Heart right ventricle (tissue), 16 donors: ENCODE data around the gene PCA3. TPM values are rescaled to one million over a fixed set of nuclear protein-coding genes. Genes with fewer than 3 reads are reported as not detected.

Experiments
- ATAC-seq, 8 donors: fragments of 200-7000 bp; cut with Tn5 transposase; one replicate each; pipeline ENCODE4 v1.9.1; 2020; ENCODE audit warnings: mild to moderate bottlenecking in 8 of 8, moderate library complexity in 8 of 8, moderate number of reproducible peaks in 1 of 8
- DNase-seq, 2 donors: peaks; one replicate each; pipeline ENCODE4 v3.0.0-alpha.2; 2020
- H3K27ac ChIP-seq, 10 donors: fragments of 200-600 bp; sonication (generic) in 2 of 10; one replicate each; pipeline versions ENCODE4 v1.5.0 to v1.8.0; 2020 to 2022; ENCODE audit warnings: mild to moderate bottlenecking in 3 of 10
- H3K27me3 ChIP-seq, 7 donors: fragments of 200-600 bp; one replicate each; pipeline ENCODE4 v1.8.0; 2021 to 2022; ENCODE audit warnings: mild to moderate bottlenecking in 2 of 7
- H3K36me3 ChIP-seq, 9 donors: fragments of 200-600 bp; sonication (generic) in 1 of 9; one replicate each; pipeline versions ENCODE4 v1.5.0 to v1.8.0; 2020 to 2022; ENCODE audit warnings: mild to moderate bottlenecking in 2 of 9
- H3K4me1 ChIP-seq, 9 donors: fragments of 200-600 bp; sonication (generic) in 1 of 9; one replicate each; pipeline versions ENCODE4 v1.5.0 to v1.8.0; 2020 to 2022; ENCODE audit warnings: mild to moderate bottlenecking in 4 of 9
- H3K4me3 ChIP-seq, 10 donors: fragments of 200-600 bp; sonication (generic) in 2 of 10; one replicate each; pipeline versions ENCODE4 v1.5.0 to v1.8.0; 2020 to 2022; ENCODE audit warnings: mild to moderate bottlenecking in 7 of 10, moderate library complexity in 2 of 10
- H3K9me3 ChIP-seq, 11 donors: fragments of 200-600 bp in 10 of 11; sonication (generic) in 2 of 11; one replicate each; pipeline versions ENCODE4 v1.5.0 to v1.8.0; 2013 to 2022; ENCODE audit warnings: mild to moderate bottlenecking in 2 of 11, control low read depth in 1 of 11, moderate library complexity in 1 of 11
- CTCF ChIP-seq, 9 donors: fragments of 200-600 bp; sonication (generic) in 2 of 9; IDR thresholded peaks; one replicate each; pipeline versions ENCODE4 v1.5.0 to v1.8.0; 2021 to 2022; ENCODE audit warnings: antibody characterized with exemption in 9 of 9, mild to moderate bottlenecking in 5 of 9, moderate library complexity in 1 of 9
- WGBS, 2 donors: extraction: QIAGEN DNeasy Blood & Tissue Kit; methylation state at CpG; one replicate each; pipeline ENCODE4 v1.1.7; 2013; ENCODE audit warnings: inconsistent platforms in 1 of 2; 5-methylcytosine and 5-hydroxymethylcytosine counted together
- intact Hi-C, 10 donors: fragments of 100-400 bp; cut with DNase I; formaldehyde crosslinking; loops; one replicate each; pipeline versions ENCODE4 v1.11.1 to v1.14.2; 2022
- long read RNA-seq, 3 donors: library from polyadenylated mRNA; unstranded; transcript quantifications; one replicate each; pipeline ENCODE4 v2.0.0, GENCODE V29; 2020 to 2021
- polyA plus RNA-seq, 2 donors: library from polyadenylated mRNA; stranded (reverse); fragments of 200-250 nt; gene quantifications; one replicate each; pipeline ENCODE4 v1.2.3, GENCODE V29; 2013
- total RNA-seq, 10 donors: library from RNA; stranded (reverse); fragmentation: NEBNext Ultra II Directional in 3 of 10; extraction: Animal tissue kit (Norgen Biotek cat#: 25700) in 3 of 10; gene quantifications; one replicate each; pipeline versions ENCODE4 v1.2.1 to v1.2.4, GENCODE V29; 2021 to 2023
- donor health status: Arrhythmogenic right ventricular cardiomyopathy.
- donor health status: ischemic (EF 13 %, LVEDD 7.1; RV severe dilation, severe dysfunction).
- donor health status: healthy with polysubstance abuse.
- donor health status: DM: no; HTN: yes; CAD: no.
- donor health status: DM: no; HTN: no; CAD: no.
- donor health status: ischemic (EF 25% LVEDD 6.9; RV normal size, moderate dysfunction).
- donor health status: ischemic (EF 25% LVEDD 5.7; RV mildly dilated, moderate dysfunction).
- donor health status: healthy.
- donor health status: DM: yes; HTN: yes; CAD: no.
- donor health status: Ischemic cardiomyopathy.
- donor health status: ischemic (EF 35%, LVEDD 5.7; RV mildly dilated, moderate dysfunction).
- donor health status: nonischemic (EF 11% LVEDD 7.7; RV severe dilation, severe dysfunction).
- donor health status: DM: yes; HTN: yes; CAD: no.
- donor health status: PGD.
- donor health status: ischemic (EF 29% LVEDD 5.4; RV normal size, mild dysfunction).
- donor health status: nonischemic (EF 23%, LVEDD 6.1; RV moderate dilation, normal function).

Gene PCA3
- total RNA-seq (not detected), polyA plus RNA-seq (under 1 TPM in 1 of 2 donors, not detected in 1; 0.01 TPM)
- long read RNA-seq, donor 1 = 0 reads
- long read RNA-seq, donor 2 = 0 reads
- long read RNA-seq, donor 3, partial matches to known transcripts = 0 of 2 reads
- long read RNA-seq, donor 3, other reads (novel, unspliced or antisense) = 2 of 2 reads

DNA sequence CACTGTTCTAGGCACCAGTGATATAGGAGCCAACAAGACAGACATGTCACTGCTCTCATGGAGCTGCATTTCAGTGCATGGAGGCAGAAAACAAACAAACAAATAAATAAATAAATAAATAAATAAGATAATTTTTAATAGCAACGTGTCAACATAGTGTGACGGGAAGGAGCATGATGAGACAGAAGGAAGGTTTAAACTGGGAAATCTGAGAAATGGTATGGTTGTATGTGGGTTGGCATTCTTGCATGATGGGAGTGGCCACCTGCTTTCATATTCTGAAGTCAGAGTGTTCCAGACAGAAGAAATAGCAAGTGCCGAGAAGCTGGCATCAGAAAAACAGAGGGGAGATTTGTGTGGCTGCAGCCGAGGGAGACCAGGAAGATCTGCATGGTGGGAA, at the start of gene PCA3:
Gene PCA3, plus strand, starts transcription at position 301 of the 400 bp plus-strand sequence.
- Histone ChIP-seq H3K9me3 (no peaks in the 10 kb centered on the region), H3K36me3 (no peaks in the 10 kb centered on the region), H3K4me1 (no peaks in the 10 kb centered on the region), H3K4me3 (no peak within 1 kb of the TSS), H3K27me3 (peaks cover 0 to 14% (median 4%) of the 10 kb centered on the region in 7 donors), H3K27ac (no peak within 1 kb of the TSS)
- 90 to 91% methylated on average over 4 of the region's 4 CpGs for WGBS, 2 donors
- ATAC-seq = no peak
- intact Hi-C loops = no loop called here
- no peak for TF ChIP-seq CTCF (IDR thresholded peaks at IDR 0.05)
- no peak for DNase-seq

DNA sequence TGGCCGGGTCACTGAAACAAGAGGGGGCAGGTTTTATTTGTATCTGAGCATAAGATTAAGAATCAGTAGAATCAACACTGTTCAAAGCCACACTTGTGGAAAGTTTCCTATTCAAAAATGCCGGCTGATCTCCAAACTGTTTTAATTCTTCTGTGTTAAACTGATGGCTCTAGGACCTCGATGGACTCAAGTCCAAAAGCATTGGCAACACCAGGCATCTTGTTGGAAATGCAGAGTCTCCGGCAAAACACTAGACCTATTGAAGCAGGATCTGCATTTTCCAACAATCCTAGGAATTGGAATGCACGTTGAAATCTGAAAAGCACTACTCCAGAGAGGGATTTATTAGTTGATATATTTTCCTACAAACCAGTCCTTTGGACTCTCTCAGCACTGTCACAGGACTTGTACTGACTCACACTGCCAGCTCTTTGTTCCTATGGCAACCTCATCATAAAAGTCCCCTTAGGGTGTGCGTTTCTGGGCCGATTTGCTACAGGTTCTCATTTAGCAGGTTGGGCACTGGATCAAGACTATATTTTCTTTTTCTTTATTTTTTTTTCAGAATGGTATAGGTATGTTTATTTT, 48.1 kb upstream of the PCA3 start:
- 84 to 85% methylated on average over 7 of the region's 7 CpGs for WGBS, 2 donors
- ATAC-seq = no peak
- TF ChIP-seq CTCF (IDR thresholded peaks at IDR 0.05) = no peak
- no peak overlapping the region for H3K27ac ChIP-seq
- DNase-seq = no peak
- H3K4me1 ChIP-seq = peaks cover 0 to 11% (median 6%) of the 10 kb centered on the region in 9 donors
- H3K9me3 ChIP-seq = no peaks in the 10 kb centered on the region
- intact Hi-C loops = no loop called here
- no peaks in the 10 kb centered on the region for H3K36me3 ChIP-seq
- H3K27me3 ChIP-seq = peaks cover 0 to 7% (median under 1%) of the 10 kb centered on the region in 7 donors
- H3K4me3 ChIP-seq = no peak overlapping the region

- DNase-seq (no peak), ATAC-seq (no peak)
- Histone ChIP-seq H3K4me1 (peaks cover 0 to 11% (median 6%) of the 10 kb centered on the region in 9 donors), H3K27ac (no peak overlapping the region), H3K36me3 (no peaks in the 10 kb centered on the region), H3K27me3 (peaks cover 0 to 11% (median 0%) of the 10 kb centered on the region in 7 donors), H3K4me3 (no peak overlapping the region), H3K9me3 (no peaks in the 10 kb centered on the region)
- WGBS, 2 donors = 85 to 87% methylated on average over 5 of the region's 5 CpGs
- TF ChIP-seq CTCF (IDR thresholded peaks at IDR 0.05) = no peak
- intact Hi-C loops = no loop called here
Observed at GRCh38 chr9:76717176-76717575, 47.1 kb upstream of the PCA3 start.

DNA sequence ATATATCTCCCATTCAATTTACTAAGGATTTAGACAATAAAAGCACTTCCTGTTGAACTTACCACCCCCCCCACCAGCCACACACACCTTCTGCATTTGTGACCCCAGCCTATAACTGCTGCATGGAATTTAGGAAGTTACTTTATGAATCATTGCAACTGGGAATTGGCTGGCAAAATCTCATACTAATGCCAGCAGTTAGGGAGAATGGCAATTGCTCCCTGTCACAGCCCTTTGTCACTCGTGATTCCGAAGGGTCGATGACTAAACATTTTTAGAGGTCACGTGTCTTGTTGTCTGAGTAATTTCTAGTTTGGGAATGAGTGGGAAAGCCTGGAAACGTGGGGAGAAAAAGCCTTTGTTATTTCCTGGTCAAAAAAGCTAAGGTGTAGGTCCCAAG, 46.6 kb upstream of the PCA3 start:
- Histone ChIP-seq H3K4me1 (peaks cover 0 to 11% (median 6%) of the 10 kb centered on the region in 9 donors), H3K27me3 (peaks cover 0 to 11% (median 4%) of the 10 kb centered on the region in 7 donors), H3K9me3 (no peaks in the 10 kb centered on the region), H3K4me3 (no peak overlapping the region), H3K27ac (no peak overlapping the region), H3K36me3 (no peaks in the 10 kb centered on the region)
- DNase-seq = no peak
- intact Hi-C loops = no loop called here
- ATAC-seq = no peak
- TF ChIP-seq CTCF (IDR thresholded peaks at IDR 0.05) = no peak
- 51 to 60% methylated on average over 5 of the region's 5 CpGs for WGBS, 2 donors
